Measurements from ENCODE around the gene RARB.

DNA sequence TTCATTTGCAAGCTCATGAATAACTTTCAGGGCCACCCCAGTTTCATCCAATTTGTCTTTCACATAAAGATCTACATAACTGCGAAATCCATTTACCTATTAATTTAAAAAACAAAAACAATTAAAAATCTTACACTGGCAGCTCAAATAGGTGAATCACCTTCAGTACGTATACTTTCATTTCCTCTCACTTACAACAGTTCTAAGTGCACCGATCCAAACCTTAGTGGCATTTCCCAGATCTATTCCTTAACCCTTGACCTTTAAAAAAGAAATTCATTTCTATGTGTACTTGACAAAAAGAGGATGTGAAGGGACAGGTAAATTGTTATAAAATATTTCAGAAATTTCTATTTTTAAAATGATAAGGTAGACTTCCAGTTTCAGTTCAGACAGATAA is 205.9 kb downstream of the RARB start:
- TF ChIP-seq, protein P1, sequence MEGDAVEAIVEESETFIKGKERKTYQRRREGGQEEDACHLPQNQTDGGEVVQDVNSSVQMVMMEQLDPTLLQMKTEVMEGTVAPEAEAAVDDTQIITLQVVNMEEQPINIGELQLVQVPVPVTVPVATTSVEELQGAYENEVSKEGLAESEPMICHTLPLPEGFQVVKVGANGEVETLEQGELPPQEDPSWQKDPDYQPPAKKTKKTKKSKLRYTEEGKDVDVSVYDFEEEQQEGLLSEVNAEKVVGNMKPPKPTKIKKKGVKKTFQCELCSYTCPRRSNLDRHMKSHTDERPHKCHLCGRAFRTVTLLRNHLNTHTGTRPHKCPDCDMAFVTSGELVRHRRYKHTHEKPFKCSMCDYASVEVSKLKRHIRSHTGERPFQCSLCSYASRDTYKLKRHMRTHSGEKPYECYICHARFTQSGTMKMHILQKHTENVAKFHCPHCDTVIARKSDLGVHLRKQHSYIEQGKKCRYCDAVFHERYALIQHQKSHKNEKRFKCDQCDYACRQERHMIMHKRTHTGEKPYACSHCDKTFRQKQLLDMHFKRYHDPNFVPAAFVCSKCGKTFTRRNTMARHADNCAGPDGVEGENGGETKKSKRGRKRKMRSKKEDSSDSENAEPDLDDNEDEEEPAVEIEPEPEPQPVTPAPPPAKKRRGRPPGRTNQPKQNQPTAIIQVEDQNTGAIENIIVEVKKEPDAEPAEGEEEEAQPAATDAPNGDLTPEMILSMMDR (conservative IDR thresholded peaks at IDR 0.05; ENCODE audit: low read depth in 2 of 2), result no peak
- TF ChIP-seq NANOG (IDR thresholded peaks at IDR 0.05; ENCODE audit: borderline replicate concordance) (no peak), EZH2 (IDR thresholded peaks at IDR 0.05; ENCODE audit: low read depth, unreplicated experiment) (no peak), CREB1 (CRISPR knock-in tag; IDR thresholded peaks at IDR 0.05; ENCODE audit: low read depth) (no peak), EZH2phosphoT487 (IDR thresholded peaks at IDR 0.05; ENCODE audit: unreplicated experiment) (no peak), POLR2AphosphoS5 (IDR thresholded peaks at IDR 0.05; ENCODE audit: low read depth) (no peak), STAT1 (IDR thresholded peaks at IDR 0.05; ENCODE audit: unreplicated experiment) (no peak), JUNB (IDR thresholded peaks at IDR 0.05; ENCODE audit: unreplicated experiment) (no peak)
- TF ChIP-seq, protein P2, sequence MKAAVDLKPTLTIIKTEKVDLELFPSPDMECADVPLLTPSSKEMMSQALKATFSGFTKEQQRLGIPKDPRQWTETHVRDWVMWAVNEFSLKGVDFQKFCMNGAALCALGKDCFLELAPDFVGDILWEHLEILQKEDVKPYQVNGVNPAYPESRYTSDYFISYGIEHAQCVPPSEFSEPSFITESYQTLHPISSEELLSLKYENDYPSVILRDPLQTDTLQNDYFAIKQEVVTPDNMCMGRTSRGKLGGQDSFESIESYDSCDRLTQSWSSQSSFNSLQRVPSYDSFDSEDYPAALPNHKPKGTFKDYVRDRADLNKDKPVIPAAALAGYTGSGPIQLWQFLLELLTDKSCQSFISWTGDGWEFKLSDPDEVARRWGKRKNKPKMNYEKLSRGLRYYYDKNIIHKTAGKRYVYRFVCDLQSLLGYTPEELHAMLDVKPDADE (IDR thresholded peaks at IDR 0.05), result no peak
- TF ChIP-seq, protein P3, sequence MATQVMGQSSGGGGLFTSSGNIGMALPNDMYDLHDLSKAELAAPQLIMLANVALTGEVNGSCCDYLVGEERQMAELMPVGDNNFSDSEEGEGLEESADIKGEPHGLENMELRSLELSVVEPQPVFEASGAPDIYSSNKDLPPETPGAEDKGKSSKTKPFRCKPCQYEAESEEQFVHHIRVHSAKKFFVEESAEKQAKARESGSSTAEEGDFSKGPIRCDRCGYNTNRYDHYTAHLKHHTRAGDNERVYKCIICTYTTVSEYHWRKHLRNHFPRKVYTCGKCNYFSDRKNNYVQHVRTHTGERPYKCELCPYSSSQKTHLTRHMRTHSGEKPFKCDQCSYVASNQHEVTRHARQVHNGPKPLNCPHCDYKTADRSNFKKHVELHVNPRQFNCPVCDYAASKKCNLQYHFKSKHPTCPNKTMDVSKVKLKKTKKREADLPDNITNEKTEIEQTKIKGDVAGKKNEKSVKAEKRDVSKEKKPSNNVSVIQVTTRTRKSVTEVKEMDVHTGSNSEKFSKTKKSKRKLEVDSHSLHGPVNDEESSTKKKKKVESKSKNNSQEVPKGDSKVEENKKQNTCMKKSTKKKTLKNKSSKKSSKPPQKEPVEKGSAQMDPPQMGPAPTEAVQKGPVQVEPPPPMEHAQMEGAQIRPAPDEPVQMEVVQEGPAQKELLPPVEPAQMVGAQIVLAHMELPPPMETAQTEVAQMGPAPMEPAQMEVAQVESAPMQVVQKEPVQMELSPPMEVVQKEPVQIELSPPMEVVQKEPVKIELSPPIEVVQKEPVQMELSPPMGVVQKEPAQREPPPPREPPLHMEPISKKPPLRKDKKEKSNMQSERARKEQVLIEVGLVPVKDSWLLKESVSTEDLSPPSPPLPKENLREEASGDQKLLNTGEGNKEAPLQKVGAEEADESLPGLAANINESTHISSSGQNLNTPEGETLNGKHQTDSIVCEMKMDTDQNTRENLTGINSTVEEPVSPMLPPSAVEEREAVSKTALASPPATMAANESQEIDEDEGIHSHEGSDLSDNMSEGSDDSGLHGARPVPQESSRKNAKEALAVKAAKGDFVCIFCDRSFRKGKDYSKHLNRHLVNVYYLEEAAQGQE (IDR thresholded peaks at IDR 0.05; ENCODE audit: unreplicated experiment), result no peak

Measured in GM23338 (cell line).